Adrenal gland (tissue), 12 donors: ENCODE data around the gene THRB. TPM values are rescaled to one million over a fixed set of nuclear protein-coding genes. Genes with fewer than 3 reads are reported as not detected.
A peak's percentile ranks its signal among the peaks of the same experiment; 100 is the strongest.

ENCODE experiments used
- DNase-seq, 7 donors: peaks; one replicate each; pipeline ENCODE4 v3.0.0-alpha.2; 2019 to 2020
- H3K27ac ChIP-seq, 5 donors: fragments of 200-600 bp; sonication (generic) in 4 of 5; 1 replicate in 3 of 5; 2 replicates in 2 of 5; pipeline versions ENCODE4 v1.5.1 to v1.8.0; 2016 to 2020; ENCODE audit warnings: mild to moderate bottlenecking in 1 of 5
- H3K27me3 ChIP-seq: fragments of 200-600 bp; 2 replicates; pipeline ENCODE4 v1.8.0; 2021
- H3K36me3 ChIP-seq, 2 donors: fragments of 200-600 bp; replicated peaks in 1 of 2; 1 replicate in 1 of 2; 2 replicates in 1 of 2; pipeline versions ENCODE4 v1.5.1 to v1.8.0; 2018 to 2022
- H3K4me1 ChIP-seq, 2 donors: fragments of 200-600 bp; replicated peaks in 1 of 2; 1 replicate in 1 of 2; 2 replicates in 1 of 2; pipeline versions ENCODE4 v1.5.1 to v1.8.0; 2018 to 2021
- H3K4me3 ChIP-seq, 4 donors: fragments of 200-600 bp; sonication (generic) in 3 of 4; one replicate each; pipeline ENCODE4 v1.5.1; 2016 to 2018
- H3K9me3 ChIP-seq, 3 donors: fragments of 200-600 bp; sonication (generic) in 1 of 3; replicated peaks in 1 of 3; 1 replicate in 2 of 3; 2 replicates in 1 of 3; pipeline versions ENCODE4 v1.5.1 to v1.8.0; 2016 to 2021
- CTCF ChIP-seq, 6 experiments: fragments of 450-650 bp in 4 of 6; fragments of 200-600 bp in 2 of 6; sonication (generic) in 1 of 6; IDR thresholded peaks; 1 replicate in 5 of 6; 2 replicates in 1 of 6; pipeline versions ENCODE4 v1.5.1 to v1.8.0; 2016 to 2021; ENCODE audit warnings: antibody characterized with exemption in 6 of 6, mild to moderate bottlenecking in 2 of 6, moderate library complexity in 1 of 6
- POLR2A ChIP-seq, 2 donors: fragments of 450-650 bp; IDR thresholded peaks; one replicate each; pipeline ENCODE4 v1.6.1; 2017; ENCODE audit warnings: antibody characterized with exemption in 2 of 2, mild to moderate bottlenecking in 2 of 2, moderate library complexity in 1 of 2
- WGBS, 4 donors: extraction: QIAGEN DNeasy Blood & Tissue Kit in 2 of 4; methylation state at CpG; one replicate each; pipeline versions ENCODE4 v1.1.5 to v1.1.7; 2013 to 2017; 5-methylcytosine and 5-hydroxymethylcytosine counted together
- intact Hi-C, 2 donors: fragments of 100-400 bp; cut with DNase I; formaldehyde crosslinking; loops; one replicate each; pipeline versions ENCODE4 v1.14.1 to v1.15.0; 2022 to 2023
- polyA plus RNA-seq, 3 donors: library from polyadenylated mRNA; stranded (reverse); fragments of 200-250 nt in 2 of 3; fragments of 350-450 nt in 1 of 3; fragmentation: Illumina TruSeq in 1 of 3; extraction: RNeasy Lipid Tissue Mini Kit (QIAGEN cat#74804) in 1 of 3; gene quantifications; one replicate each; pipeline ENCODE4 v1.2.3, GENCODE V29; 2013 to 2014
- total RNA-seq, 9 donors: library from RNA; depleted of rRNA in 4 of 9; stranded (reverse); fragments of >200 nt in 4 of 9; fragments of 120-200 nt in 1 of 9; fragmentation: NEBNext Ultra II Directional in 1 of 9; extraction: Animal tissue kit (Norgen Biotek cat#: 25700) in 1 of 9; gene quantifications; one replicate each; pipeline versions ENCODE4 v1.1.0 to v1.2.4, GENCODE V29; 2013 to 2023
- donor health status: healthy with polysubstance abuse.
- donor health status: Bipolar disorder and iron deficiency.
- donor health status: DM: yes; HTN: yes; CAD: no.
- donor health status: DM: no; HTN: no; CAD: no.
- donor health status: DM: no; HTN: no; CAD: no.
- donor health status: DM: yes; HTN: yes; CAD: no.

The THRB gene
- total and polyA plus RNA-seq, 12 donors, result 3.0 to 30.7 (median 13.5) TPM

- TF ChIP-seq POLR2A (IDR thresholded peaks at IDR 0.05), result peak in 1 of 2 donors; percentile 59
- TF ChIP-seq CTCF (IDR thresholded peaks at IDR 0.05), result peak in 4 of 6 experiments; percentile 20 to 41 (median 30)
- DNase-seq, result peak; percentile 63 to 78 (median 72)
Measured at GRCh38 chr3:24495326-24495994, 810 bp upstream of the THRB start.

GRCh38 chr3:24493746-24494617, 668 bp downstream of the THRB start:
- intact Hi-C loops, result loop anchor here in 1 of 2 donors (10.0 kb wide), 1 partner anchor 229 kb away; no protein-coding TSS in a partner anchor
- Histone ChIP-seq H3K36me3 (no peaks in the 10 kb centered on the region), H3K9me3 (no peaks in the 10 kb centered on the region), H3K4me3 (peak overlapping the region; percentile 28 to 87 (median 57)), H3K27ac (peak overlapping the region; percentile 90 to 98 (median 95)), H3K4me1 (peaks cover 14 to 33% of the 10 kb centered on the region in 2 donors), H3K27me3 (no peaks in the 10 kb centered on the region)
- peak; percentile 78 to 90 (median 85) for DNase-seq
- TF ChIP-seq POLR2A (IDR thresholded peaks at IDR 0.05) (peak in 1 of 2 donors; percentile 29), CTCF (IDR thresholded peaks at IDR 0.05) (no peak)
- 0 to 3% (median 1%) methylated on average over 28 to 50 of the region's 50 CpGs for WGBS, 4 donors

More at GRCh38 chr3:24495326-24495994, 810 bp upstream of the THRB start:
- Histone ChIP-seq H3K4me1 (peaks cover 8 to 21% of the 10 kb centered on the region in 2 donors), H3K36me3 (no peaks in the 10 kb centered on the region), H3K9me3 (no peaks in the 10 kb centered on the region), H3K4me3 (peak overlapping the region; percentile 37 to 87 (median 66)), H3K27ac (peak overlapping the region; percentile 90 to 98 (median 95)), H3K27me3 (no peaks in the 10 kb centered on the region)
- WGBS, 4 donors, result 4 to 18% (median 9%) methylated on average over 14 to 63 of the region's 63 CpGs
- intact Hi-C loops, result loop anchor here in 1 of 2 donors (10.0 kb wide), 1 partner anchor 231 kb away; no protein-coding TSS in a partner anchor

GRCh38 chr3:24492971-24493551, 1.6 kb downstream of the THRB start:
- Histone ChIP-seq H3K27ac (peak overlapping the region in 1 of 5 donors; percentile 22), H3K27me3 (no peaks in the 10 kb centered on the region), H3K36me3 (no peaks in the 10 kb centered on the region), H3K4me3 (peak overlapping the region in 1 of 4 donors; percentile 87), H3K4me1 (peaks cover 14 to 33% of the 10 kb centered on the region in 2 donors), H3K9me3 (no peaks in the 10 kb centered on the region)
- 41 to 56% (median 48%) methylated on average over 4 of the region's 4 CpGs for WGBS, 4 donors
- TF ChIP-seq POLR2A (IDR thresholded peaks at IDR 0.05) (no peak), CTCF (IDR thresholded peaks at IDR 0.05) (no peak)
- no peak for DNase-seq
- intact Hi-C loops, result loop anchor here in 1 of 2 donors (10.0 kb wide), 1 partner anchor 228 kb away; no protein-coding TSS in a partner anchor
